Measurements from ENCODE around the gene NEAT1. TPM values are rescaled to one million over a fixed set of nuclear protein-coding genes. Genes with fewer than 3 reads are reported as not detected.
A peak's percentile ranks its signal among the peaks of the same experiment; 100 is the strongest.

NEAT1 gene
- total RNA-seq, 2 experiments from 2014 or later, result 525 to 618 TPM

DNA sequence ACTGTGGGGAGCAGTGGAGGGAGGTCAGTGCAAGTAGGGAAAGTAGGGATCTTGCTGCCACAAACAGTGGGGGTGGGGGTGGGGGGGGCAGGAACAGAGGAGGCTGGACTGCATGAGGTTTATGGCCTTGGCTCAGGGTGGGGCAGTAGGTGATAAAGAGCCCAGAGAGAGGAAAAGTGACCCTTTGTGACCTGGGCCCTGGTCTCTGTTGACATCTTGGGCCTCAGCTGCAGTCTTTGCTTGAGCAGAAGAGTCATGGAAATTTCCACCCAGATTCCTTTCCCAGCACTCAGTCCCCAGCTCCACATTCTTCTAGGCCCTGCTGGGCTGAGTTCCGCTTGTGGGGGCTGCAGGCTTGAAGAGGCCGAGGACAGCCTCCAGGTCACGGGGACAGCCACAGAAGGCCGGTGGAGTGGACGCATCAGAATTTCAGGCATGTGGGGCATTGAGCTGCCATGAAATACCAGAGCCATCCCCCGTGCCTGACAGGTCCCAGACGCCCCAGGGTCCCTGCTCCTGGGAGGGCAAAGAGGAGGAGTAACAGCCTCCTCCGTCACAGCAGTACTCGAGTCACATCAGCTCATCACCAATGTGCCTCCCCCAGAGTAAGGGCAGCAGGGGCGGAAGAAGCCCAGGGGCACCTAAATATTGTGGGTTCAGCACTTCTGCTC, 66.6 kb downstream of the NEAT1 start:
- no peaks in the 10 kb centered on the region for H3K36me3 Mint-ChIP-seq
- ATAC-seq (no peak), DNase-seq (no peak)
- H3K4me3 Mint-ChIP-seq, result no peak overlapping the region
- H3K4me1 Mint-ChIP-seq, result peaks cover 24% of the 10 kb centered on the region
- H3K27me3 Mint-ChIP-seq, result peaks cover 3% of the 10 kb centered on the region
- no peak overlapping the region for H3K27ac Mint-ChIP-seq
- no peaks in the 10 kb centered on the region for H3K9me3 Mint-ChIP-seq (ENCODE audit: low read depth)
- CTCF ChIA-PET, result interaction anchor here (1.4 to 3.5 kb wide), 4 partner anchors 11 to 73 kb away, joined by 5 to 23 read pairs (median 8); no protein-coding TSS in a partner anchor

DNA sequence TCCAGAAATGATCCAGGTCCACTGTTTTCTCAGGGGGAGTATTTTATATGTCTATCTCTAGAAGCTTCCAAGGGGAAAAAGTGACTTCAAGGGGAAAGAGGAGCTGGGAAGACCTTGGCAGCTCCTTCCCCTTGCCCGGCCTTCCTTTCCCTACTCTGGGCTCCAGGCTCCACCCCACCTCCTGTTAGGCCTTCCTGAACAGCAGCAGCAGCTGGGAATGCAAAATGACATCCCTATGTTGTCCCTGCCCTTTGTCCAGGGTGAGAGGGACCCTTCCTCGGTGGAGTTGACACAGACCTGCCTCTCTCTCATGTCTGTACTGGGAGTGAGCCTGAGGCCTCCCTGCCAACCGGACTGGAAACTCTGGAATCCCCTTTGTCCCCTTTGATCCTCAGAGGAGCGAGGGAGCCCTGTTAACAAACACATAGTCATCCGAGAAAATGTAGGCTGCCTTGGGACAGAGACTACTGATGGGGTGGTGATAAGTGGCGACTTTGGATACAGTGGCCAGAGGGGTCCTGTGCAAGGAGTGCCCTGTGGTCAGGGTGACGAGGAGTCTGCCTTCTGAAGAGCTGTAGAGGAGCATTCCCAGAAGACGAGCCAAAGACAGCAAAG, 67.2 kb downstream of the NEAT1 start:
- H3K27ac Mint-ChIP-seq, result no peak overlapping the region
- H3K9me3 Mint-ChIP-seq (ENCODE audit: low read depth), result no peaks in the 10 kb centered on the region
- H3K4me1 Mint-ChIP-seq, result peaks cover 29% of the 10 kb centered on the region
- DNase-seq, result no peak
- CTCF ChIA-PET, result interaction anchor here (1.4 to 1.8 kb wide), 3 partner anchors 18 to 74 kb away, joined by 3 to 7 read pairs (median 5); no protein-coding TSS in a partner anchor
- no peak for ATAC-seq
- H3K4me3 Mint-ChIP-seq, result no peak overlapping the region
- no peaks in the 10 kb centered on the region for H3K36me3 Mint-ChIP-seq
- peaks cover 3% of the 10 kb centered on the region for H3K27me3 Mint-ChIP-seq

DNA sequence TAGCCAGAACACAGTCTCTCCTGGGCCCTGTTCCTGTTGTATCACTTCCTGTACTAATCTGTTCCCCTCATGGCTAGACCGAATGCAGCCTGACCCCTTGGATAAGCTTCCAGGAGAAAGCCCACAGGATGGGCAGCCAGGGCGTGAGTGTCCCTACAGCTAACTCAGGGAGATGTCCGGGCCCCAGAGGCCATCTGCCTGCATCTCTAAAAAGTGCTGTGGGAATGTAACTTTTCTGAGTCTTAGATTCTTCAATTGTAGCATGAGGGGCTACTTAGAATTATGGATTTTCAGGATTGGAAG, 68.5 kb downstream of the NEAT1 start:
- Mint-ChIP-seq H3K27me3 (no peaks in the 10 kb centered on the region), H3K27ac (no peak overlapping the region), H3K36me3 (no peaks in the 10 kb centered on the region), H3K4me3 (no peak overlapping the region), H3K9me3 (ENCODE audit: low read depth) (no peaks in the 10 kb centered on the region), H3K4me1 (peaks cover 34% of the 10 kb centered on the region)
- no peak for ATAC-seq
- CTCF ChIA-PET, result interaction anchor here (1.0 to 10.7 kb wide), 5 partner anchors 10 to 176 kb away, joined by 3 to 102 read pairs (median 3); no protein-coding TSS in a partner anchor
- no peak for DNase-seq

DNA sequence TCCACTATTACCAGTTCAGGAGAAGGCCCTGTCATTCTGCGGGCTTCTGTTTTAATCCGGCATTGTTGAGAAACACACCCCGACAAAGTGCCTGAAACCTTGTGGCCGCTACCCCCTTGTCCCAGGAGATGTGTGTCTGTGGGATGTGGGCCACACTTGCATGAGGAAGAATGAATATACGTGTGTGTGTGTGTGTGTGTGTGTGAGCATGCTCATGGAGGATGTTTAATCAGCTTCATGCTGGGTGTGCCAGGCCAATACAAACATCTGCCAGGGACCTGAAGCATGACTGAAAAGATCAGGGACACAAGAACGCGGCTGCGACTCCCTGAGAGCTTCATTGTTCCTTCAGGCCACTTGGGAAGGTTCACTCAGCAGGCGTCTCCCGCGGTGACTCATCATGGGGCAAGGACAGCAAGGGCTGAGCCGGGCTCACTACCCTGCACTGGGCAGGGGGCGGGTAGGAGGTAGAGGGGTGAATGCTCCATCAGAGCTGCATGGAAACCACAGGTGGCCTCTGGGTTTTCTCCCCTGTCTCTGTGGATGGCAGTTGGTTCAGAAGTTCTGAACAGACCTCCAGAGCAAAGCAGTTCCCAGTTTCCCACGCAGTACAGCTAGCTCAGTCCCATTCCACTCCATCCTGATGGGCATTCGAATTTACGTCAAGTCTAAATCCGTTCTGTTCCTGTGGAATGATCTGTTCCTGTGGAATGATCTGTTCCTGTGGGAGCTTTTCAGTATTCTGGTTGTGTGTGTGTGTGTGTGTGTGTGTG, 69.2 kb downstream of the NEAT1 start:
- DNase-seq, result no peak

DNA sequence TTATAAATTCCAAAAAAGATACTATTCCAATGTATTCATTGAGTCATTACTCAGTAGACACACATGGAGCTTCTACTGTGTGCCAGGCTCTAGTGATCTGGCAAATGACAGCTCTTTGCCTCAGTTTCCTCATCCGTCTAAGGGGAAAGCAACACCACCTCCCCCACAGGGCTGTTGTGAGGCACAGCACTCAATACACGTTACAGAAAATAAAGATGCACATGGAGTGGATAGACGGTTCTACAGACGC, 69.7 kb downstream of the NEAT1 start:
- no peaks in the 10 kb centered on the region for H3K36me3 Mint-ChIP-seq
- CTCF ChIA-PET, result interaction anchor here (1.0 to 10.7 kb wide), 3 partner anchors 9 to 20 kb away, joined by 3 to 102 read pairs (median 4); no protein-coding TSS in a partner anchor
- H3K9me3 Mint-ChIP-seq (ENCODE audit: low read depth), result no peaks in the 10 kb centered on the region
- H3K27ac Mint-ChIP-seq, result no peak overlapping the region
- H3K27me3 Mint-ChIP-seq, result no peaks in the 10 kb centered on the region
- H3K4me1 Mint-ChIP-seq, result peaks cover 45% of the 10 kb centered on the region
- no peak overlapping the region for H3K4me3 Mint-ChIP-seq
- DNase-seq (no peak), ATAC-seq (no peak)

More for the DNA sequence above, 69.2 kb downstream of the NEAT1 start:
- CTCF ChIA-PET, result interaction anchor here (1.0 to 10.7 kb wide), 5 partner anchors 10 to 177 kb away, joined by 3 to 102 read pairs (median 3); no protein-coding TSS in a partner anchor
- no peak for ATAC-seq
- no peaks in the 10 kb centered on the region for H3K27me3 Mint-ChIP-seq
- H3K36me3 Mint-ChIP-seq, result no peaks in the 10 kb centered on the region
- no peak overlapping the region for H3K4me3 Mint-ChIP-seq
- no peaks in the 10 kb centered on the region for H3K9me3 Mint-ChIP-seq (ENCODE audit: low read depth)
- peaks cover 40% of the 10 kb centered on the region for H3K4me1 Mint-ChIP-seq
- H3K27ac Mint-ChIP-seq, result no peak overlapping the region

DNA sequence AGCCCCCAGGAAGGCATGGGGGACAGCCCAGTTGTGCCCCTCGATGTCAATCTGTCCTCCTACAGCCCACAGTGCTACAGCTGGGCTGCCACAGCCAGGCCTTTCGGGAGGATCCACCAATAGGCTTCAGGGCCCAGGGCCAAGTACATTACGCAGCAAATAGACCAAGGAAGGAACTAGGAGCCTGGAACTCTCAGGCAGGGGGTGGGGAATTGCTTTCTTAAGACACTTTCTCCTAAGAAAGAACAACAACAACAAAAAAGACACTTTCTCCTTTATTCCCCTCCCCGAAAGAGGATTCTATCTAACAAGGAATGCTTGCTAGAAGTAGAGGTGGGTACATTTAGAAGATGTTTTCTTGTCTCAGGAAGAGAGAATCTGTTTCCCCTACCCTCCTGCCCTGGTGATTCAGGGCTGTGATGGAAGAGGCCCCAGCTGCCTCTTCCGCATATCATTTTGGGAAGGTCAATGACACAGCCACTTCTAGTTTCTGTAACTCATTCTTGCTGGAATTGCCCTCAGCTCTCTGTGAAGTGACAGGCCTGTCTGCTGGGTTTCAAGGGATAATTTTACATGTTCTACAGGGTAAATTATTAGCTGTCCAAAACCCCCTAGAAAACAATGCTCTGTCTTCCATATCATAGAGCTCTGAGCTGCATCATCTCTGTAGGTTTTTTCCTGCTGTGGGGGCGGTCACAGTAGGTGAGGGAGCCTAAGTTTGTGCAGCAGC, 70.2 kb downstream of the NEAT1 start:
- no peak for DNase-seq
- Mint-ChIP-seq H3K4me3 (no peak overlapping the region), H3K27ac (peak overlapping the region; percentile 50), H3K27me3 (no peaks in the 10 kb centered on the region), H3K36me3 (no peaks in the 10 kb centered on the region), H3K4me1 (peaks cover 43% of the 10 kb centered on the region), H3K9me3 (ENCODE audit: low read depth) (no peaks in the 10 kb centered on the region)
- no peak for ATAC-seq
- CTCF ChIA-PET, result interaction anchor here (0.9 to 10.7 kb wide), 4 partner anchors 15 to 60 kb away, joined by 3 to 102 read pairs (median 4); no protein-coding TSS in a partner anchor

DNA sequence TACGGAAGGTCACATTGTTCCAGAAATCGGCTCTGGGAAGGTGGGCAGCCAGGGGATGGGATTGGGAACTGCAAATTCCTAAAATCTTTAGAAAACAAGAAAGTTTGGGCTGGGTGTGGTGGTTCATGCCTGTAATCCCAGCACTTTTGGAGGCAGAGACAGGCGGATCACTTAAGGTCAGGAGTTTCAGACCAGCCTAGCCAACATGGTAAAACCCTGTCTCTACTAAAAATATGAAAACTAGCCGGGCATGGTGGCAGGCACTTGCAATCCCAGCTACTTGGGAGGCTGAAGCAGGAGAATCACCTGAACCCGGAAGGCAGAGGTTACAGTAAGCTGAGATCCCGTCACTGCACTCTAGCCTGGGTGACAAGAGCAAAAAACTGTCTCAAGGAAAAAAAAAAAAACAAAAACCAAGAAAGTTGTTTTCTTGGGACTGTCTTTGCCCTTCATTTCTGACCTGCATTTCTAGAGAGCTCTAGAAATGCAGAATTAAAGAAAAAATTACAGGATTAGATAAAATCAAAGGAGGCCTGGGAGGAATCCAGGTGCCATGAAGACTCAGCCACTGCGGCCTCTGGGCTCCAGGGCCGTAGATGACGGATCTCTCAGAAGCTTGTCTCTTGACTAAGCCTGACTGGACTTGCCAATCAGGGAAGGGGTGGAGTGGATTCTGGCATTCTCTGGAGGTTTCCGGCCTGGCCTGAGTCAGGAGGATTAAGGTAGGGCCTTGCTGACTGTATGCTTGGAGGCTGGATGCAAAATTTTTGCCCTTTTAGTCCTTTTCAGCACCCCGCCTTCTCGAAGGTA, 71.0 kb downstream of the NEAT1 start:
- Mint-ChIP-seq H3K27me3 (no peaks in the 10 kb centered on the region), H3K4me1 (peaks cover 40% of the 10 kb centered on the region), H3K9me3 (ENCODE audit: low read depth) (no peaks in the 10 kb centered on the region), H3K36me3 (peaks cover 1% of the 10 kb centered on the region), H3K27ac (peak overlapping the region; percentile 50), H3K4me3 (no peak overlapping the region)
- no peak for DNase-seq
- CTCF ChIA-PET, result interaction anchor here (0.9 to 19.1 kb wide), 4 partner anchors 15 to 75 kb away, joined by 3 to 489 read pairs (median 52); partner anchors contain the start of gene NEAT1
- ATAC-seq, result no peak

Other genes starting within 250 kb of the NEAT1 start
- gene CAPN1, start 240.9 kb upstream of the NEAT1 start, total RNA-seq, result 100 to 1,000 TPM; 137 to 174 TPM
- gene POLA2, start 160.8 kb upstream of the NEAT1 start, total RNA-seq, result 10 to 100 TPM; 79.8 to 89.5 TPM
- gene CDC42EP2, start 107.9 kb upstream of the NEAT1 start, total RNA-seq, result 1 to 10 TPM in 1 of 2 experiments, not detected in 1; 1.4 TPM
- 10 to 100 TPM; 81.4 to 87.2 TPM for gene DPF2, start 88.9 kb upstream of the NEAT1 start, total RNA-seq
- gene TIGD3, start 68.0 kb upstream of the NEAT1 start, total RNA-seq, result 1 to 10 TPM; 1.1 TPM
- 10 to 100 TPM; 19.4 to 25.1 TPM for gene SLC25A45, start 40.2 kb upstream of the NEAT1 start, total RNA-seq
- 10 to 100 TPM; 52.0 to 56.7 TPM for gene FRMD8, start 36.2 kb upstream of the NEAT1 start, total RNA-seq
- 1,000 to 10,000 TPM; 4,026 to 5,234 TPM for gene MALAT1, start 76.2 kb downstream of the NEAT1 start, total RNA-seq
- gene SCYL1, start 102.3 kb downstream of the NEAT1 start, total RNA-seq, result 10 to 100 TPM; 68.0 to 76.7 TPM
- 10 to 100 TPM; 46.2 to 46.8 TPM for gene LTBP3, start 135.6 kb downstream of the NEAT1 start, total RNA-seq
- gene ZNRD2, start 147.7 kb downstream of the NEAT1 start, total RNA-seq, result 10 to 100 TPM; 42.1 to 45.5 TPM
- 10 to 100 TPM; 36.6 to 54.2 TPM for gene FAM89B, start 149.7 kb downstream of the NEAT1 start, total RNA-seq
- gene EHBP1L1, start 153.3 kb downstream of the NEAT1 start, total RNA-seq, result 100 to 1,000 TPM; 138 to 140 TPM
- gene KCNK7, start 173.0 kb downstream of the NEAT1 start, total RNA-seq, result 1 to 10 TPM in 1 of 2 experiments, under 1 TPM in 1; 0.80 to 1.1 TPM
- gene MAP3K11, start 191.4 kb downstream of the NEAT1 start, total RNA-seq, result 10 to 100 TPM; 71.0 to 73.3 TPM
- 10 to 100 TPM; 54.9 to 57.1 TPM for gene PCNX3, start 193.0 kb downstream of the NEAT1 start, total RNA-seq
- 100 to 1,000 TPM; 188 to 267 TPM for gene SIPA1, start 215.3 kb downstream of the NEAT1 start, total RNA-seq
- 10 to 100 TPM; 81.3 to 82.0 TPM for gene RELA, start 240.1 kb downstream of the NEAT1 start, total RNA-seq

Measured in activated CD8-positive, alpha-beta memory T cell treated with anti-CD3 and anti-CD28 coated beads, Interleukin-2, amount 10 ng/mL, durations not matched to agents 7 days and 5 days (primary cell).